COLO829 (cell line): ENCODE results near the gene ID1.
"Not testable (repeated sequence)": the region's sequence is repeated elsewhere in the genome, so short reads cannot be mapped to it uniquely, and the experiment has no call there.

Experiments used
- DNase-seq: peaks from one replicate; pipeline ENCODE4 v3.0.0; 2012; ENCODE audit warnings: low spot score

ID1 gene

DNA sequence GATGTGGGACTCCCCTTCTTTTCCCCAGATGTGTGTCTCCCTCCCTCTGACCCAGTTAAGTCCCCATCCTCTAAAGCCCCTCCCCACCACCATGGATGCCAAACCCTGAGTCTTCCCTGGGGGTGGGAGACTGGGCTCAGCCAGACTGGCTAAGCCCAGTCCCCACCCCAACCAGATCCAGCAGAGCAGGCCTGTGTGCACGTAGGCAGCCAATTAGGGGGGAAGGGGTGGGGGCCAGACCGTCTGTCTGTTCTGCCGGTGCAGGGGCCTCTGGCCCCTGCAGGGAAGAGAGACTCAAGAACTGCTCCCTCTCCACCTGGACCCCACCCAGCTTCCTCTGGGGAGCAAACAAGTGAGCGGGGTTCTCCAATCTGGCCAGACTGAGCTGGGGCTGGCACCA is 33.2 kb downstream of the ID1 start:
- no peak for DNase-seq

DNA sequence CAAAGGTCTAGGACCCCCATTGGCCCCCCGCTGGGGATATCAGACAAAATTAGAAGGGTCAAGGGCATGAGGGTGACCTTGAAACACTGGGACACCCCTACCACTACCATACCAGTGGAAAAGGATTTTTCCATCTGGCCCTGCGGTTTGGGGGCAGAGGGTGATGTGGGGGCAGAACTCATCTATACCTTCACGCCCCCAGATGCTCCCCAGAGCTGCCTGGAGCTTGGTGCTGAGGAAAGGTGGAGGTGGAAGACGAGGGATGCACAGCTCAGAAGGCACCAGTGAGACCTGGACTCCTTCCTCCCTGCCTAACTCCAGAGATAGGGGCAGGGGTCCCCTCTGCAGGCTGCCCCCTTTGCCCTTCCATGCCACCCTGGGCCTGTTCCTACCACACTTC is 33.7 kb downstream of the ID1 start:
- DNase-seq, result no peak

DNA sequence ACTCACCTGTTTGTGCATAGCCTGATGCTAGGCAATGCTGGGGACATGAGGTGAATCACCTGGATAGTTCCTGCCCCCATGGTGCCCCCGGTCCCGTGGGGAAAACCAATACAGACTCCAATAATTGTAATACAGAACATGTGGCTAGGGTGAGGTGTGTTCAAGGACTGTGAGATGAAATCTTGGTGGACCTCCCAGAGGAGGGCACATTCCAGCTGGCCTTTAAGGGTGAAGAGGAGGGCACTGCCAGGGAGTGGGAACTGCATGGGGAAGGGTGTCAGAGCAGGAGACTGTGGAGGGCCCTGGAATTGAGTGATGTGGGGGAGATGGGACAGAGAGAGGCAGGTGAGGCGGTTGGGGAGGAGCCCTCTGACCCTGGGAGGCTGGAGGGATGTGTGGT is 35.2 kb downstream of the ID1 start:
- DNase-seq, result no peak

- no peak for DNase-seq
Measured at GRCh38 chr20:31641391-31641790, 36.3 kb downstream of the ID1 start.

- DNase-seq, result no peak
Measured at GRCh38 chr20:31642837-31643236, 37.7 kb downstream of the ID1 start.

- no peak for DNase-seq
Measured at GRCh38 chr20:31643522-31643921, 38.4 kb downstream of the ID1 start.

DNA sequence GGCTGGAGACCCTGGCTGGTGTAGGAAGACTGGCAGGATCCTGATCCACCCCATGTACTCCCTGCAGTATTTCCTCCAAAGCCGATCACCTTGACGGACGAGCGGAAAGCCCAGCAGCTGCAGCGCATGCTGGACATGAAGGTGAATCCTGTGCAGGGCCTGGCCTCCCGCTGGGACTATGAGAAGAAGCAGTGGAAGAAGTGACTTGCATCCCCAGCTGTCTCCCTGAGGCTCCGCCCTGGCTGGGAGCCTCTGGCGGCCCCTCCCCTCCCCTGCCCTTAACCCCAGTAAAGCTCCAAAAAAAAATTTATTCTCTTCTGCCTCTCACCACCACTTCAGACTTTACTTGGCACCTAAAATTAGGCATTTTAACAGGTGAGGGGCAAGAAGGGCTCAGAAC is 39.6 kb downstream of the ID1 start:
- no peak for DNase-seq

DNA sequence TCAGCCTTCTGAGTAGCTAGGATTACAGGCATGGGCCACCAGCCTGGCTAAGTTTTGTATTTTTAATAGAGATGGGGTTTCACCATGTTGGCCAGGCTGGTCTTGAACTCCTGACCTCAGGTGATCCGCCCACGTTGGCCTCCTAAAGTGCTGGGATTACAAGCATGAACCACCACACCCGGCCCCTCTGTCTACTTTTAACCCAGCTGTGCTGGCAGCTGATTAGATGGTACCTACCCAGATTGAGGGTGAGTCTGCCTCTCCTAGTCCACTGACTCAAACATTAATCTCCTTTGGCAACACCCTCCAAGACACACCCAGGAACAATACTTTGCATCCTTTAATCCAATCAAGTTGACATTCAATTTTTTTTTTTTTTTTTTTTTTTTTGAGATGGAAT is 43.0 kb downstream of the ID1 start:
- DNase-seq, result not testable (repeated sequence)

GRCh38 chr20:31652917-31653396 is 47.9 kb downstream of the ID1 start:
- no peak for DNase-seq

- DNase-seq, result no peak
Measured at GRCh38 chr20:31653561-31653960, 48.5 kb downstream of the ID1 start.

DNA sequence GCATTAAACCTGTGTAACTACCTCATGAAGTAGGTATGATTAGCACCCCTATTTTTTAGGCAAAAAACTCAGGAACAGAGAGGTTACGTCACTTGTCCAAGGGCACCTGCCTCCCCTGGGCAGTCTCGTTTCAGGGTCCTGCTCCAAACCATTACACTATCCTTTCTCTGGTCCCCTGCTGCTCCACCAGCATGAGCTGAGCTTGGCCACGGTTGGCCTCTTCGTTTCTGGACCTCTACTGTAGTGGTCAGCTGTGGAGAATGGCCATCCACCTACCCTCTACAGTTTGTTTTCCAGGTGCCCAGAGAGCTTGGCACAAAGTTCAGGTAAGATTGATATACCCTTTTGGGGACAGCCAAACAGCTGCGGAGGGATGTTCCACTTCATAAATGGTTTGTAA is 49.4 kb downstream of the ID1 start:
- DNase-seq, result no peak
